A549 treated with CORT108297 at 1 μM for 4 hours (cell line): Measurements from ENCODE around the gene NIPSNAP2. TPM values are rescaled to one million over a fixed set of nuclear protein-coding genes. Genes with fewer than 3 reads are reported as not detected.

Experiments used
- total RNA-seq: library from RNA; stranded (reverse); fragments of 200-300 nt; extraction: Qiagen RNA extraction; gene quantifications from 5 replicates; pipeline ENCODE4 v1.2.3, GENCODE V29; 2022

NIPSNAP2 gene
- 42.9 to 54.9 TPM (median 49.1 TPM) in 5 replicates for total RNA-seq

GRCh38 chr7:55964261-55965099 lies at the start of gene NIPSNAP2:
Gene NIPSNAP2 (plus strand): TSS chr7:55964585. CDS start chr7:55964610, 25 bp downstream.

DNA sequence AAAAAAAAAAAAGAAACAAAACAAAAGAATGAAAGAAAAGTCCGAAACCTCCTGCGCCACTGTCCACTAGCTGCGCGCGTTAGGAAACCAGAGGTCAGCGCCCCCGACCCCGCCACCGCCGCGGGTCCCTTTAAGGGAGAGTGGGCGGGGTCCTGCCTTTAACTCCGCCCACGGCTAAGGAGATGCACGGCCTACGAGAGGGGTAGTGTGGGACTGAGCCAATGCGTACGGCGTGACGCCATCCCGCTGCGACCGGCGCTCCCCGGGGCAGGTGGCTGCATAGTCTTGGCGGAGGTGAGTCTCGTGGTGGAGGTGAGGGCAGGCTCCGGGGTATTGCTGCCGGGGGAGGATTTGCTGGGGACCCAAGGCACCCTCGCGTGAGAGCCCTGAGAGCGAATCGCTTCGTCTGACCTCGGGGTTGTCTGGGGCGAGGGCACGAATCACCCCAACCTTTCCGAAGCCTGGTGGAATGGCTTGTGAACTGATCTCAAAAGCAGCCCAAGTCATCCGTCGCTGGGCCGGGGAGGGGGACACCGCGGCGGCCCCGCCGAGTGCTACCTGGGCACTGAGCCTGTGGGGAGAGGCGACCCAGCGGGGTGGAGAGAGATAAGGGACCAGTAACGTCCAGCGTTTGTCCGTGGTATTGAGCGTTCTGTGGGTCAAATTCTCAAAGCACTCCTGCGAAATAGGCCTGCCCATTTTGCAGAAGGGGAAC lies 12.6 kb upstream of the NIPSNAP2 start, which contains the start of gene MRPS17:
TSS of gene MRPS17 (plus strand) at position 241 of the 715 bp plus-strand sequence. CDS start 1,319 bp downstream, outside the sequence.

Other genes with a start within 250 kb of the NIPSNAP2 start
- gene SEPTIN14, start 101.8 kb upstream of the NIPSNAP2 start, total RNA-seq: not detected in 5 replicates
- gene ZNF713, start 77.1 kb upstream of the NIPSNAP2 start, total RNA-seq: 0.61 to 1.4 TPM (median 0.87 TPM) in 5 replicates
- gene MRPS17, start 12.7 kb upstream of the NIPSNAP2 start, total RNA-seq: 24.3 to 29.9 TPM (median 25.7 TPM) in 5 replicates
- 24.3 to 35.0 TPM (median 25.7 TPM) in 5 replicates for gene PSPH, start 86.9 kb downstream of the NIPSNAP2 start, total RNA-seq
- gene CCT6A, start 87.2 kb downstream of the NIPSNAP2 start, total RNA-seq: 260 to 305 TPM (median 271 TPM) in 5 replicates
- gene SUMF2, start 99.7 kb downstream of the NIPSNAP2 start, total RNA-seq: 109 to 116 TPM (median 114 TPM) in 5 replicates
- gene PHKG1, start 128.4 kb downstream of the NIPSNAP2 start, total RNA-seq: 0.31 to 0.83 TPM (median 0.65 TPM) in 5 replicates
- 552 to 780 TPM (median 704 TPM) in 5 replicates for gene CHCHD2, start 141.9 kb downstream of the NIPSNAP2 start, total RNA-seq
- not detected in 5 replicates for gene NUPR2, start 151.8 kb downstream of the NIPSNAP2 start, total RNA-seq